ENCODE measurements around the gene SCN5A.

Gene SCN5A

GRCh38 chr3:38600551-38600950, 48.9 kb downstream of the SCN5A start:
- DNase-seq (ENCODE audit: low spot score), result no peak

- no peak for DNase-seq (ENCODE audit: low spot score)
These were observed 49.6 kb downstream of the SCN5A start for GRCh38 chr3:38599886-38600285.

- no peak for DNase-seq (ENCODE audit: low spot score)
These were observed 50.7 kb downstream of the SCN5A start for GRCh38 chr3:38598791-38599190.

- no peak for DNase-seq (ENCODE audit: low spot score)
These were observed 51.9 kb downstream of the SCN5A start for GRCh38 chr3:38597502-38598060.

- no peak for DNase-seq (ENCODE audit: low spot score)
These were observed 54.1 kb downstream of the SCN5A start for GRCh38 chr3:38595393-38595792.

GRCh38 chr3:38590521-38590920, 59.0 kb downstream of the SCN5A start:
- no peak for DNase-seq (ENCODE audit: low spot score)

- no peak for DNase-seq (ENCODE audit: low spot score)
These were observed 60.2 kb downstream of the SCN5A start for GRCh38 chr3:38588995-38589937.

- no peak for DNase-seq (ENCODE audit: low spot score)
These were observed 61.0 kb downstream of the SCN5A start for GRCh38 chr3:38588371-38588971.

- DNase-seq (ENCODE audit: low spot score), result no peak
These were observed 61.8 kb downstream of the SCN5A start for GRCh38 chr3:38587548-38588131.

GRCh38 chr3:38586546-38587520, 62.7 kb downstream of the SCN5A start:
- no peak for DNase-seq (ENCODE audit: low spot score)

GRCh38 chr3:38585791-38586420, 63.6 kb downstream of the SCN5A start:
- no peak for DNase-seq (ENCODE audit: low spot score)

- no peak for DNase-seq (ENCODE audit: low spot score)
These were observed 65.8 kb downstream of the SCN5A start for GRCh38 chr3:38583688-38584087.

GRCh38 chr3:38582941-38583645, 66.4 kb downstream of the SCN5A start:
- DNase-seq (ENCODE audit: low spot score), result no peak

GRCh38 chr3:38582316-38582715, 67.2 kb downstream of the SCN5A start:
- no peak for DNase-seq (ENCODE audit: low spot score)

- DNase-seq (ENCODE audit: low spot score), result no peak
These were observed 67.7 kb downstream of the SCN5A start for GRCh38 chr3:38581774-38582173.

GRCh38 chr3:38580450-38581382, 68.8 kb downstream of the SCN5A start:
- DNase-seq (ENCODE audit: low spot score), result no peak

GRCh38 chr3:38579551-38580449, 69.7 kb downstream of the SCN5A start:
- peak; percentile 21 for DNase-seq (ENCODE audit: low spot score)

- no peak for DNase-seq (ENCODE audit: low spot score)
These were observed 70.3 kb downstream of the SCN5A start for GRCh38 chr3:38579141-38579540.
